Thoracic aorta (tissue), 2 donors: ENCODE data around the gene FRMPD2. TPM values are rescaled to one million over a fixed set of nuclear protein-coding genes. Genes with fewer than 3 reads are reported as not detected.
"Not testable (repeated sequence)": the region's sequence is repeated elsewhere in the genome, so short reads cannot be mapped to it uniquely, and the experiment has no call there.

ENCODE experiments used
- ATAC-seq: fragments of 150-250 bp; one replicate; pipeline ENCODE4 v1.8.0; 2017; ENCODE audit warnings: low read depth; ENCODE audit not compliant: insufficient number of reproducible peaks, low FRiP score
- DNase-seq: peaks from one replicate; pipeline ENCODE4 v3.0.0-alpha.2; 2020; ENCODE audit warnings: low spot score
- H3K27ac ChIP-seq, 2 donors: fragments of 200-600 bp; sonication (generic); 1 replicate in 1 of 2; 2 replicates in 1 of 2; pipeline ENCODE4 v1.5.1; 2016; ENCODE audit warnings: mild to moderate bottlenecking in 2 of 2, moderate library complexity in 2 of 2
- H3K27me3 ChIP-seq: fragments of 200-600 bp; sonication (generic); replicated peaks from 2 replicates; pipeline ENCODE4 v1.6.0; 2016; ENCODE audit warnings: mild to moderate bottlenecking; ENCODE audit not compliant: insufficient read depth
- H3K36me3 ChIP-seq: fragments of 200-600 bp; sonication (generic); one replicate; pipeline ENCODE4 v1.5.1; 2016
- H3K4me1 ChIP-seq, 2 donors: fragments of 200-600 bp; sonication (generic); 1 replicate in 1 of 2; 2 replicates in 1 of 2; pipeline versions ENCODE4 v1.5.1 to v1.6.0; 2016; ENCODE audit warnings: low read depth in 2 of 2, mild to moderate bottlenecking in 1 of 2; ENCODE audit not compliant: control insufficient read depth in 1 of 2
- H3K4me3 ChIP-seq: fragments of 200-600 bp; sonication (generic); 2 replicates; pipeline ENCODE4 v1.5.1; 2016; ENCODE audit warnings: mild to moderate bottlenecking
- H3K9me3 ChIP-seq: fragments of 200-600 bp; sonication (generic); 2 replicates; pipeline ENCODE4 v1.5.1; 2016
- total RNA-seq, 2 donors: library from RNA; depleted of rRNA; stranded (reverse); fragments of >200 nt; gene quantifications; one replicate each; pipeline versions ENCODE4 v1.1.0 to v1.2.3, GENCODE V29; 2016
- TF ChIP-seq, protein P1 (sequence below): fragments of 200-600 bp; sonication (generic); IDR thresholded peaks from one replicate; pipeline ENCODE4 v1.5.1; 2019; ENCODE audit warnings: antibody characterized with exemption

Gene FRMPD2
- total RNA-seq, 2 donors from 2014 or later = not detected

DNA sequence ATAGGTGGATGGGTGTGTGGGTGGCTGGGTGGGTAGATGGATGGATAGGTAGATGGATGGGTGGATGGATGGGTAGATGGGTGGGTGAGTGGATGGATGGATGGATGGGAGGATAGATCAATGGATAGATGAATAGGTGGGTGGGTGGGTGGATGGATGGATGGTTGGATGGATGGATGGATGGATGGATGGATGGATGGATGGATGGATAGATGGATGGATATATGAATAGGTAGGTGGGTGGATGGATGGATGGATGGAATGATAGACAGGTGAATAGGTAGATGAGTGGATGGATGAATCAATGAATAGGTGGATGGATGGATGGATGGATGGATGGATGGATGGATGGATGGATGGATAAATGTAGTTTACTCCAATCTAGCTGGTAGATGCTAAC lies 52.7 kb downstream of the FRMPD2 start:
- peaks cover 0 to 8% of the 10 kb centered on the region in 2 donors for H3K4me1 ChIP-seq
- TF ChIP-seq, protein P1, sequence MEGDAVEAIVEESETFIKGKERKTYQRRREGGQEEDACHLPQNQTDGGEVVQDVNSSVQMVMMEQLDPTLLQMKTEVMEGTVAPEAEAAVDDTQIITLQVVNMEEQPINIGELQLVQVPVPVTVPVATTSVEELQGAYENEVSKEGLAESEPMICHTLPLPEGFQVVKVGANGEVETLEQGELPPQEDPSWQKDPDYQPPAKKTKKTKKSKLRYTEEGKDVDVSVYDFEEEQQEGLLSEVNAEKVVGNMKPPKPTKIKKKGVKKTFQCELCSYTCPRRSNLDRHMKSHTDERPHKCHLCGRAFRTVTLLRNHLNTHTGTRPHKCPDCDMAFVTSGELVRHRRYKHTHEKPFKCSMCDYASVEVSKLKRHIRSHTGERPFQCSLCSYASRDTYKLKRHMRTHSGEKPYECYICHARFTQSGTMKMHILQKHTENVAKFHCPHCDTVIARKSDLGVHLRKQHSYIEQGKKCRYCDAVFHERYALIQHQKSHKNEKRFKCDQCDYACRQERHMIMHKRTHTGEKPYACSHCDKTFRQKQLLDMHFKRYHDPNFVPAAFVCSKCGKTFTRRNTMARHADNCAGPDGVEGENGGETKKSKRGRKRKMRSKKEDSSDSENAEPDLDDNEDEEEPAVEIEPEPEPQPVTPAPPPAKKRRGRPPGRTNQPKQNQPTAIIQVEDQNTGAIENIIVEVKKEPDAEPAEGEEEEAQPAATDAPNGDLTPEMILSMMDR = no peak
- no peaks in the 10 kb centered on the region for H3K27me3 ChIP-seq
- no peaks in the 10 kb centered on the region for H3K9me3 ChIP-seq
- ATAC-seq (no peak), DNase-seq (no peak)
- H3K36me3 ChIP-seq = no peaks in the 10 kb centered on the region
- no peak overlapping the region for H3K27ac ChIP-seq
- H3K4me3 ChIP-seq = no peak overlapping the region

DNA sequence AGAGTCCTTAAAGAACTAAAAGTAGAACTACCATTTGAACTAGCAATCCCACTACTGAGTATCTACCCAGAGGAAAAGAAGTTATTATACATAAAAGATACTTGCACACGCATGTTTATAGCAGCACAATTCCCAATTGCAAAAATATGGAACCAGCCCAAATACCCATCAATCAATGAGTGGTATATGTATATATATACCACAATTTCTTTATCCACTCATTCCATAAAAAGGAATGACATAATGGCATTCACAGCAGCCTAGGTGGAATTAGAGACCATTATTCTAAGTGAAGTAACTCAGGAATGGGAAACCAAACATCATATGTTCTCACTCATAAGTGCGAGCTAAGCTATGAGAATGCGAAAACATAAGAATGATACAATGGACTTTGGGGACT lies 53.5 kb downstream of the FRMPD2 start:
- H3K36me3 ChIP-seq, ATAC-seq, H3K9me3 ChIP-seq, H3K4me1 ChIP-seq, H3K27ac ChIP-seq, DNase-seq, H3K27me3 ChIP-seq, H3K4me3 ChIP-seq: not testable (repeated sequence)

DNA sequence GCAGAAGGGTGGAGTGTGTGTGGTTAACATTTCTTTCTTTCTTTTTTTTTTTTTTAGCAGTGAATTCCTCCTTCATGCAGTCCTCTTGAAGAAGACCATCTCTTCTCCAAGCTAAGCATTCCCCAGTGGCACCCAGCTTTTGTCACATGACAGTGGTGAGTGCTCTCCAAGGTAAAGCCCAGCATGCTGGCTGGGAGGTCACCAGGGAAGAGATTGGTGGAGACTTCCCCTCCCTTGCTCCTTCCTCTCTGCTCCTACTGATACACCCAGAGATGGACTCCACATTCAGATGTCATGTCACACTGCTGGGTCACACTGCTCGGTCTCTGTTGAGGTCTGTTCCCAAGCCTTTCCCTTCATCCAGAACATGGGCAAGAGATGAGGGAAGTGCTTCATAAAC lies 55.3 kb downstream of the FRMPD2 start:
- TF ChIP-seq, protein P1 = no peak
- no peak for DNase-seq
- Histone ChIP-seq H3K4me1 (no peaks in the 10 kb centered on the region), H3K36me3 (no peaks in the 10 kb centered on the region), H3K27ac (no peak overlapping the region), H3K9me3 (no peaks in the 10 kb centered on the region), H3K27me3 (no peaks in the 10 kb centered on the region), H3K4me3 (no peak overlapping the region)
- no peak for ATAC-seq

DNA sequence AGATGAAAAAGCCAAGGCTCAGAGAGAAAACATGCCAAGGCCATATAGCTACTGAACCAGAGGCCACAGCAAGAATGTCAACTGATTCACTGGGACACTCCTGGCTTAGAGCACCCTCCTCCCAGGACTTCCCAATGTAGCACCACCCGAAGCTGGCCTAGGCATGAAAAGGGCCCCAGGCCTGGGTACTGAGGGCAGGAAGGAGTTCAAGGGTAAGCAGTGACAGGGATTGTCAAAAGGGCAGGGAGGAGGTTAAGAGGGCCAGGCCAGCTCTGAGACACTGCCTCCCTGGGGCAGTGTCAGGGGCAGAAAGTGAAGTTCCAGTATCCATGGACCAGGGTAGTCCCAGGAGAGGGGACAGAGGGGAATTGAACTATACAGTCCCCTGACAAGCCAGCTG lies 57.8 kb downstream of the FRMPD2 start:
- TF ChIP-seq, protein P1 = no peak
- DNase-seq = no peak
- Histone ChIP-seq H3K36me3 (no peaks in the 10 kb centered on the region), H3K9me3 (no peaks in the 10 kb centered on the region), H3K27me3 (no peaks in the 10 kb centered on the region), H3K4me1 (no peaks in the 10 kb centered on the region), H3K27ac (no peak overlapping the region), H3K4me3 (no peak overlapping the region)
- ATAC-seq = no peak

DNA sequence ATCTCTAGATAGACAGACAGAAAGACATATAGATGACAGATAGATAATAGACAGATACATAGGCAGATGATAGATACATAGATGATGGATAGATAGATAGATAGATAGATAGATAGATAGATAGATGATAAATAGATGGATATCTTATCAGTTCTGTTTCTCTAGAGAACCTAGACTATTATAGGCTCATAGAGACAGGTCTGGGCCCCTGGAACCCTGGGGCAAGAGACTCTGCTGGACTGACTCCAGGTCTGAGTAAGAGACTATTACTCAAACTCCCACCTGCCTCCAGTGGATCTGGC lies 58.3 kb downstream of the FRMPD2 start:
- H3K27me3 ChIP-seq = no peaks in the 10 kb centered on the region
- H3K4me1 ChIP-seq = no peaks in the 10 kb centered on the region
- H3K4me3 ChIP-seq = no peak overlapping the region
- ATAC-seq (no peak), DNase-seq (no peak)
- no peak overlapping the region for H3K27ac ChIP-seq
- H3K9me3 ChIP-seq = no peaks in the 10 kb centered on the region
- TF ChIP-seq, protein P1 = no peak
- H3K36me3 ChIP-seq = no peaks in the 10 kb centered on the region

DNA sequence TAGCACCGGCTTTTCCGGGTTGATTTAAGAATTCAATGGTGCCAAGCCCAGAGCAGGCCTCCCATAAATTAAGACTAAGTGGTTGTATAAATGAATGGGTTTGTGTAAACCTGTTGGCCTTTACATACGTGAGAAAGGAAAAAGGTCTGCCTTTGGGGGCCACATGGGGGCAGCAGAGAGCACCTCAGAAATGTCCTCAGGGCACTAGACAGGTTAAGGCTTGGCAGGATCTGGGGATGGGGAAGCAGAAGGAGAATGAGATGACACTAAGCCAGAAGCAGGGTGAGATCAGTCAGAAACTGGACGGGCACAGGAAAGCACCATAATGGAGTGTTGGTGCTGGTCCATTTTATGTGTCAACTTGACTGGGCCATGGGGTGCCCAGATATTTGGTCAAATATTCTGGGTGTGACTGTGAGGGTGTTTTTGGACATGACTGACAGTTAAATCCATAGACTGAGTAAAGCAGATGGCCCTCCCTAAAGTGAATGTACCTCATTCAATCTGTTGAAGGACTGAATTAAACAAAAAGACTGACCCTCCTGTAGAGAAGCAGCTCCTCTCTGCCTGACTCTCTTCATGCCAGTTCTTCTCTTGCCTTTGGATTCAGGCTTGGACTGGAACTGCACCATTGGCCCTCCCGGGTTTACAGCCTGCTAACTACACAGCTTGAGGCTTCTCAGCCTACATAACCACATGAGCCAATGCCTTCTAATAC lies 58.9 kb downstream of the FRMPD2 start:
- H3K4me1 ChIP-seq = no peaks in the 10 kb centered on the region
- H3K9me3 ChIP-seq = no peaks in the 10 kb centered on the region
- H3K27me3 ChIP-seq = no peaks in the 10 kb centered on the region
- TF ChIP-seq, protein P1 = no peak
- no peak for DNase-seq
- H3K36me3 ChIP-seq = no peaks in the 10 kb centered on the region
- ATAC-seq = no peak
- H3K4me3 ChIP-seq = no peak overlapping the region
- H3K27ac ChIP-seq = no peak overlapping the region
